IPS DF 6.9 (cell line): ENCODE results near the gene NKPD1.

Experiments
- DNase-seq: peaks from one replicate; pipeline ENCODE4 v3.0.0-alpha.2; 2013; ENCODE audit warnings: low read depth, low spot score
- H3K27ac ChIP-seq: one replicate; pipeline ENCODE4 v1.5.1; 2013; ENCODE audit warnings: low read length, control low read depth
- H3K27me3 ChIP-seq: 2 replicates; pipeline ENCODE4 v1.6.1; 2013; ENCODE audit warnings: mild to moderate bottlenecking, low read length; ENCODE audit not compliant: control insufficient read depth, insufficient read depth
- H3K36me3 ChIP-seq: 2 replicates; pipeline ENCODE4 v1.6.1; 2013; ENCODE audit warnings: low read length; ENCODE audit not compliant: control insufficient read depth, insufficient read depth
- H3K4me1 ChIP-seq: 2 replicates; pipeline ENCODE4 v1.6.1; 2013; ENCODE audit warnings: low read length; ENCODE audit not compliant: control insufficient read depth, insufficient read depth
- H3K4me3 ChIP-seq: 2 replicates; pipeline ENCODE4 v1.5.1; 2013; ENCODE audit warnings: mild to moderate bottlenecking, low read length
- H3K9me3 ChIP-seq: 2 replicates; pipeline ENCODE4 v1.6.1; 2013; ENCODE audit warnings: low read length, inconsistent platforms; ENCODE audit not compliant: control insufficient read depth, insufficient read depth
- WGBS: extraction: QIAGEN DNeasy Blood & Tissue Kit; methylation state at CpG from one replicate; pipeline ENCODE4 v1.1.7; 2013; ENCODE audit warnings: mixed read lengths, missing lambda C conversion rate; ENCODE audit not compliant: insufficient read length, insufficient coverage; 5-methylcytosine and 5-hydroxymethylcytosine counted together

The NKPD1 gene

GRCh38 chr19:45147835-45148676 lies 12.7 kb downstream of the NKPD1 start:
- H3K4me1 ChIP-seq: peaks cover 5% of the 10 kb centered on the region; the same call in 1 of the 2 replicates
- H3K27ac ChIP-seq: no peak overlapping the region
- H3K36me3 ChIP-seq: peaks cover 5% of the 10 kb centered on the region; the same call in 1 of the 2 replicates
- peaks cover 5% of the 10 kb centered on the region; the same call in 1 of the 2 replicates for H3K27me3 ChIP-seq
- no CpG with 5 or more reads among the region's 18 CpGs for WGBS
- DNase-seq: no peak
- no peaks in the 10 kb centered on the region for H3K9me3 ChIP-seq
- H3K4me3 ChIP-seq: no peak overlapping the region

GRCh38 chr19:45146741-45147205 lies 14.0 kb downstream of the NKPD1 start:
- no peak for DNase-seq
- peaks cover 12% of the 10 kb centered on the region; the same call in 1 of the 2 replicates for H3K36me3 ChIP-seq
- no CpG with 5 or more reads among the region's 18 CpGs for WGBS
- H3K4me1 ChIP-seq: peaks cover 1% of the 10 kb centered on the region; the same call in 1 of the 2 replicates
- no peaks in the 10 kb centered on the region for H3K27me3 ChIP-seq
- no peak overlapping the region for H3K4me3 ChIP-seq
- H3K27ac ChIP-seq: no peak overlapping the region
- H3K9me3 ChIP-seq: no peaks in the 10 kb centered on the region

GRCh38 chr19:45146251-45146650 lies 14.5 kb downstream of the NKPD1 start:
- no peak overlapping the region for H3K4me3 ChIP-seq
- no peaks in the 10 kb centered on the region for H3K27me3 ChIP-seq
- no CpG with 5 or more reads among the region's 13 CpGs for WGBS
- no peak overlapping the region for H3K27ac ChIP-seq
- no peak for DNase-seq
- H3K9me3 ChIP-seq: no peaks in the 10 kb centered on the region
- H3K36me3 ChIP-seq: peaks cover 15% of the 10 kb centered on the region; the same call in 1 of the 2 replicates
- no peaks in the 10 kb centered on the region for H3K4me1 ChIP-seq

GRCh38 chr19:45145270-45146189 lies 15.3 kb downstream of the NKPD1 start:
- Histone ChIP-seq H3K27me3 (no peaks in the 10 kb centered on the region), H3K27ac (no peak overlapping the region), H3K36me3 (peaks cover 15% of the 10 kb centered on the region; the same call in 1 of the 2 replicates), H3K4me1 (no peaks in the 10 kb centered on the region), H3K4me3 (no peak overlapping the region), H3K9me3 (no peaks in the 10 kb centered on the region)
- DNase-seq: no peak
- WGBS: no CpG with 5 or more reads among the region's 54 CpGs

GRCh38 chr19:45144431-45145269 lies 16.1 kb downstream of the NKPD1 start:
- DNase-seq: no peak
- WGBS: no CpG with 5 or more reads among the region's 53 CpGs
- peaks cover 15% of the 10 kb centered on the region; the same call in 1 of the 2 replicates for H3K36me3 ChIP-seq
- no peak overlapping the region for H3K27ac ChIP-seq
- no peaks in the 10 kb centered on the region for H3K27me3 ChIP-seq
- H3K9me3 ChIP-seq: no peaks in the 10 kb centered on the region
- H3K4me3 ChIP-seq: no peak overlapping the region
- H3K4me1 ChIP-seq: no peaks in the 10 kb centered on the region

- H3K4me1 ChIP-seq: peaks cover 1% of the 10 kb centered on the region; the same call in 1 of the 2 replicates
- no peaks in the 10 kb centered on the region for H3K9me3 ChIP-seq
- H3K36me3 ChIP-seq: peaks cover 15% of the 10 kb centered on the region; the same call in 1 of the 2 replicates
- DNase-seq: no peak
- H3K27ac ChIP-seq: no peak overlapping the region
- no peak overlapping the region for H3K4me3 ChIP-seq
- WGBS: no CpG with 5 or more reads among the region's 9 CpGs
- H3K27me3 ChIP-seq: no peaks in the 10 kb centered on the region
These were observed 18.1 kb downstream of the NKPD1 start for GRCh38 chr19:45142726-45143110.

- Histone ChIP-seq H3K9me3 (no peaks in the 10 kb centered on the region), H3K27me3 (no peaks in the 10 kb centered on the region), H3K4me3 (no peak overlapping the region), H3K4me1 (peaks cover 1% of the 10 kb centered on the region; the same call in 1 of the 2 replicates), H3K36me3 (peaks cover 15% of the 10 kb centered on the region; the same call in 1 of the 2 replicates), H3K27ac (no peak overlapping the region)
- DNase-seq: no peak
- WGBS: no CpG with 5 or more reads among the region's 33 CpGs
These were observed 18.6 kb downstream of the NKPD1 start for GRCh38 chr19:45142016-45142725.

GRCh38 chr19:45141203-45141900 lies 19.4 kb downstream of the NKPD1 start:
- Histone ChIP-seq H3K4me3 (no peak overlapping the region), H3K27me3 (no peaks in the 10 kb centered on the region), H3K4me1 (peaks cover 1% of the 10 kb centered on the region), H3K9me3 (no peaks in the 10 kb centered on the region), H3K36me3 (peaks cover 15% of the 10 kb centered on the region; the same call in 1 of the 2 replicates), H3K27ac (no peak overlapping the region)
- no CpG with 5 or more reads among the region's 28 CpGs for WGBS
- DNase-seq: no peak

GRCh38 chr19:45140533-45140932 lies 20.2 kb downstream of the NKPD1 start:
- Histone ChIP-seq H3K9me3 (no peaks in the 10 kb centered on the region), H3K27ac (no peak overlapping the region), H3K36me3 (peaks cover 15% of the 10 kb centered on the region; the same call in 1 of the 2 replicates), H3K4me1 (peaks cover 1% of the 10 kb centered on the region), H3K4me3 (no peak overlapping the region), H3K27me3 (no peaks in the 10 kb centered on the region)
- no peak for DNase-seq
- WGBS: no CpG with 5 or more reads among the region's 11 CpGs
